Panc1 (cell line): ENCODE measurements around the gene FCN3.

Source experiments
- POLR2AphosphoS5 ChIP-seq: IDR thresholded peaks from 2 replicates; pipeline ENCODE4 v1.6.1; 2012; ENCODE audit warnings: mild to moderate bottlenecking, low read depth, low read length, moderate library complexity
- TF ChIP-seq, protein P1 (sequence below): fragments of 450-650 bp; IDR thresholded peaks from 2 replicates; pipeline ENCODE4 v1.5.1; 2017; ENCODE audit warnings: mild to moderate bottlenecking
- TF ChIP-seq, protein P2 (sequence below), 2 experiments: IDR thresholded peaks; 2 replicates each; pipeline ENCODE4 v1.6.1; 2011 to 2012; ENCODE audit warnings: low read depth in 2 of 2, control low read depth in 1 of 2, low read length in 1 of 2, mild to moderate bottlenecking in 1 of 2, moderate library complexity in 1 of 2; ENCODE audit not compliant: insufficient read depth in 1 of 2

DNA sequence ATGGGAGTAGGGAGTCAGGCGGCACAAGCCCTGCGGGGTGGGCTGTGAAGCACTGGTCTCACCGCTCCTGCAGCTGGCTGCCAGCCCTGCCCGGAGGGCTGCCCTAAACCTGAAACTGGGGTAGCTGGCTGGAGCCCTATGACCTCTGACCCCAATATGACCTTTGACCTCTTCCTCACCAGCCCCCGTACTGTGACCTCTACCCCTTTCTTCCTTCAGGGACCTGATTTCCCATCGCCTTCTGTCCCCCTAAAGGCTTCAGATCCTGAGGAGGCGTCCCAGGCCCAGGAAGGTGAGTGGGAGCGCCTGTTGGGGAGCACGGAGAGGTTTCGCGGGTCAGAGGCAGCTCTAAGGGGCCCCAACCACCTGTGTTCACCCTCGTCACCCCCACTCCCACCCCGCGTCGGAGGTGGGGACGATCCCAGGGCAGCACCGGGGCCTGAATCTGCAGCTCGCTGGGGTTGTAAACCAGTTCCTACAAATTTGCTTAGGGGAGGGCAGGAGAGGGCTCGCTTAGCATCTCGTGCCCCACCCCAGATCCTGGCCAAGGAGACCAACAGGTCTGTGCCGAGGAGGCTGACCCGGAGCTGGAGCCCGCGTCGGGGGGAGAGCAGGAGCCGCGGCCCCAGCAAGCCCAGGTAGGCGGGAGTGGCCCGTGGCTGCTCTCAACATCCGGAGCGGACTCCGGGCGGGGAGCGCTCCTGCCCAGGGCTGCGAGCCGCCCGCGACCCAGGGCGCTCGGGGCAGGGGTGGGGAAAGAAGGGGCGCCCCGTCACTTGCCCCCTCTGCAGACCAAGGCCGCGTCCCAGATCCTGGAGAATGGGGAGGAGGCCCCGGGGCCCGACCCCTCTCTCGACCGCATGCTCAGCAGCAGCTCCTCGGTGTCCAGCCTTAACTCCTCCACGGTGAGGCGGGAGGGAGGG lies 25.5 kb downstream of the FCN3 start:
- TF ChIP-seq, protein P1, sequence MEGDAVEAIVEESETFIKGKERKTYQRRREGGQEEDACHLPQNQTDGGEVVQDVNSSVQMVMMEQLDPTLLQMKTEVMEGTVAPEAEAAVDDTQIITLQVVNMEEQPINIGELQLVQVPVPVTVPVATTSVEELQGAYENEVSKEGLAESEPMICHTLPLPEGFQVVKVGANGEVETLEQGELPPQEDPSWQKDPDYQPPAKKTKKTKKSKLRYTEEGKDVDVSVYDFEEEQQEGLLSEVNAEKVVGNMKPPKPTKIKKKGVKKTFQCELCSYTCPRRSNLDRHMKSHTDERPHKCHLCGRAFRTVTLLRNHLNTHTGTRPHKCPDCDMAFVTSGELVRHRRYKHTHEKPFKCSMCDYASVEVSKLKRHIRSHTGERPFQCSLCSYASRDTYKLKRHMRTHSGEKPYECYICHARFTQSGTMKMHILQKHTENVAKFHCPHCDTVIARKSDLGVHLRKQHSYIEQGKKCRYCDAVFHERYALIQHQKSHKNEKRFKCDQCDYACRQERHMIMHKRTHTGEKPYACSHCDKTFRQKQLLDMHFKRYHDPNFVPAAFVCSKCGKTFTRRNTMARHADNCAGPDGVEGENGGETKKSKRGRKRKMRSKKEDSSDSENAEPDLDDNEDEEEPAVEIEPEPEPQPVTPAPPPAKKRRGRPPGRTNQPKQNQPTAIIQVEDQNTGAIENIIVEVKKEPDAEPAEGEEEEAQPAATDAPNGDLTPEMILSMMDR, result no peak
- TF ChIP-seq, protein P2, sequence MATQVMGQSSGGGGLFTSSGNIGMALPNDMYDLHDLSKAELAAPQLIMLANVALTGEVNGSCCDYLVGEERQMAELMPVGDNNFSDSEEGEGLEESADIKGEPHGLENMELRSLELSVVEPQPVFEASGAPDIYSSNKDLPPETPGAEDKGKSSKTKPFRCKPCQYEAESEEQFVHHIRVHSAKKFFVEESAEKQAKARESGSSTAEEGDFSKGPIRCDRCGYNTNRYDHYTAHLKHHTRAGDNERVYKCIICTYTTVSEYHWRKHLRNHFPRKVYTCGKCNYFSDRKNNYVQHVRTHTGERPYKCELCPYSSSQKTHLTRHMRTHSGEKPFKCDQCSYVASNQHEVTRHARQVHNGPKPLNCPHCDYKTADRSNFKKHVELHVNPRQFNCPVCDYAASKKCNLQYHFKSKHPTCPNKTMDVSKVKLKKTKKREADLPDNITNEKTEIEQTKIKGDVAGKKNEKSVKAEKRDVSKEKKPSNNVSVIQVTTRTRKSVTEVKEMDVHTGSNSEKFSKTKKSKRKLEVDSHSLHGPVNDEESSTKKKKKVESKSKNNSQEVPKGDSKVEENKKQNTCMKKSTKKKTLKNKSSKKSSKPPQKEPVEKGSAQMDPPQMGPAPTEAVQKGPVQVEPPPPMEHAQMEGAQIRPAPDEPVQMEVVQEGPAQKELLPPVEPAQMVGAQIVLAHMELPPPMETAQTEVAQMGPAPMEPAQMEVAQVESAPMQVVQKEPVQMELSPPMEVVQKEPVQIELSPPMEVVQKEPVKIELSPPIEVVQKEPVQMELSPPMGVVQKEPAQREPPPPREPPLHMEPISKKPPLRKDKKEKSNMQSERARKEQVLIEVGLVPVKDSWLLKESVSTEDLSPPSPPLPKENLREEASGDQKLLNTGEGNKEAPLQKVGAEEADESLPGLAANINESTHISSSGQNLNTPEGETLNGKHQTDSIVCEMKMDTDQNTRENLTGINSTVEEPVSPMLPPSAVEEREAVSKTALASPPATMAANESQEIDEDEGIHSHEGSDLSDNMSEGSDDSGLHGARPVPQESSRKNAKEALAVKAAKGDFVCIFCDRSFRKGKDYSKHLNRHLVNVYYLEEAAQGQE (IDR thresholded peaks at IDR 0.05; ENCODE audit: insufficient read depth in 1 of 2, low read depth in 2 of 2, low read length in 1 of 2), result no peak
- TF ChIP-seq POLR2AphosphoS5, result peak; percentile 38; the same call in 1 of the 2 replicates
